Esophagus muscularis mucosa (tissue), 3 donors: ENCODE data around the gene SLC10A7.

ENCODE experiments used
- CTCF ChIP-seq, 3 experiments: fragments of 200-600 bp in 2 of 3; fragments of 450-650 bp in 1 of 3; sonication (generic) in 2 of 3; IDR thresholded peaks; one replicate each; pipeline ENCODE4 v1.5.1; 2017 to 2019; ENCODE audit warnings: antibody characterized with exemption in 3 of 3, mild to moderate bottlenecking in 2 of 3, moderate library complexity in 1 of 3
- POLR2A ChIP-seq: fragments of 450-650 bp; IDR thresholded peaks from one replicate; pipeline ENCODE4 v1.6.1; 2017; ENCODE audit warnings: antibody characterized with exemption, moderate library complexity, mild to moderate bottlenecking, low read depth

- TF ChIP-seq CTCF (IDR thresholded peaks at IDR 0.05) (no peak), POLR2A (no peak)
Observed at GRCh38 chr4:146417822-146418221, 103.9 kb downstream of the SLC10A7 start.
